GM21447 (cell line): ENCODE results near the gene SEMG2.

Source experiments
- ATAC-seq: cut with Tn5 transposase; IDR thresholded peaks from one replicate; pipeline ENCODE4 v1.9.1; 2021; ENCODE audit not compliant: unreplicated experiment

SEMG2 gene

GRCh38 chr20:45229264-45230056, 8.3 kb downstream of the SEMG2 start:
- ATAC-seq, result no peak

- no peak for ATAC-seq
These were observed 9.5 kb downstream of the SEMG2 start for GRCh38 chr20:45230631-45231030.

GRCh38 chr20:45235995-45236394, 14.8 kb downstream of the SEMG2 start:
- ATAC-seq, result no peak

DNA sequence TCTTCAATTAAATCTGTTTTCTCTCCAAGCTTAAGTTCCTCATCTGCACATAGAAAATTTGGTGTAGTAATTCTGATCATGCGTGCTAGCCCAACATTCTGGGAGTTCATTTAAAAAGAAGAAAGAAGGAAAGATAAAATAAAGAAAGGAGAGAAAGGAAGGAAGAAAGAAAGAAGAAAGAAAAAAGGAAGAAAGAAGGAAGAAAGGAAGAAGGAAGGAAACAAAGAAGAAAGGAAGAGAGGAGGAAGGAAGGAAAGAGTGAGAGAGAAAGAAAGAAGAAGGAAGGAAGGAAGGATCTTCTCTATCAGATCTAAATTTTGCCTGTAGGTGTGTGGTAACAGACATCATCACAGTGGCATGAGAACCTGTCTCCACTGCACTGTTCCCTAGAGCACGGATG, 17.0 kb downstream of the SEMG2 start:
- no peak for ATAC-seq

- no peak for ATAC-seq
These were observed 24.9 kb downstream of the SEMG2 start for GRCh38 chr20:45246109-45246508.

- ATAC-seq, result no peak
These were observed 26.7 kb downstream of the SEMG2 start for GRCh38 chr20:45247865-45248264.

DNA sequence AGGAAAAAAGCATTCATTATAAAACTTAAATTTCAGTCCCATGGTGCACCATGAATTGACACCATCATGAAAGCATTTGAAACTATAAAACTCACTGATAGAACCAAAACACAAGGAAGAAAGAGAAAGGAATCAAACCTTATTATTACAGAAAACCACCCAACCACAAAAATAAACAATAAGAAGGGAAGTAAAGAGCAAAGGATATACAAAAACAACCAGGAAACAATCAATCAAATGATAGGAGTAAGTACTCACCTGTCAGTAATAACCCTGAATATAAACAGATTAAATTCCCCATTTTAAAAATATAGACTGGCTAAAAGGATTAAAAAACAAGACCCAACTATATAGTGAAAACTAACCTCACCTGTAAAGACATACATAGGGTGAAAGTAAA, 27.4 kb downstream of the SEMG2 start:
- no peak for ATAC-seq

DNA sequence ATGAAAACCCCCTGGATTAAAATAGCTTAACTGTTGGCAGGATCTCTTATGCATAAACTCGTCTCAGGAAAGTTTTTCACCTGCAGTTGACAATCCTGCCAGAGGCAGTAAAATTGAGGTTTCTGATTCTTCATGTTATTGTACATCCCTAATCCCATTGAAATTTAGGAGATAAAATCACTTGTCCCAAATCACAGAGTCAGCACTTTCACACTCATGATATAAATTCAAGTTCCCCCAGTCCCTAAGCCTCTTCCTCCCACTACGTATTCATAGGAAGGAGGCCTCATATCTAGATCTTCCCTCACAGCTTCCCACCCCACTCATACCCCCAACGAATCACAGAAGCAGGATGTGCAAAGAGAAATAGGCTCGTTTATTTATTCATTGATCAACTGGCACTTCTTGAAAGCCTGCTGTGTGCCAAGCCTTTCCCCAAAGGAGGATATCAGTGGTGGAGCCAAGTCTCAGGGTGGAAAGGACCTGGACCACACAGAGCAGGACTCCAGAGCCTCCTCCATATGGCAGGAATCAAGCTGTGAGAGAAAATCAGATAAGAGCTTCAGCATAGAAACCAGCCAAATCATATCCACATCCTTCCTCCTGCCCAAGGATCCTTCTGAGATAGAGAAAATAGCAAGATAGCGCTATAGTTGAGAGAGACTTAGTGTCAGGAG, 30.8 kb downstream of the SEMG2 start:
- ATAC-seq, result no peak

DNA sequence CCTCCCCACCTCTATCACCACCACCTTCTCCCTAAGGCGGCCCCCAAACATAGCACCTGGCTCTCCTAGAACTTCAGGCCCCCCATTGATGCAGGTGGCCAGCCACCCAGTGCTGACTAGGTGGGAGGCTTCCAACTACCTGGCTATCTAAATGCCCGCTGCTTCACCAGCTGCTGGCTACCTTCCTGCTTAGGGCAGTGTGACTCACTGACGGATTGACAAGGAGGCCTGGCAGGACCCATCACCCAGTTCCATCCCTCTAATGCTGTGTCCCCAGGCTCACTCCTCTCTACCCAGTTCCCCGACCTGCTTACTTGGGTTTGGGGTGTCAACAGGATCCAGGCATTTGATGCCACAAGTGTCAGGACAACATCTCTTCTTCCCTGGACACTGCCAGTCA, 32.1 kb downstream of the SEMG2 start:
- no peak for ATAC-seq

- no peak for ATAC-seq
These were observed 33.5 kb downstream of the SEMG2 start, which contains the start of gene SLPI for GRCh38 chr20:45254383-45255262. TSS of gene SLPI (minus strand) at chr20:45254564. CDS start at chr20:45254543, 21 bp downstream.

DNA sequence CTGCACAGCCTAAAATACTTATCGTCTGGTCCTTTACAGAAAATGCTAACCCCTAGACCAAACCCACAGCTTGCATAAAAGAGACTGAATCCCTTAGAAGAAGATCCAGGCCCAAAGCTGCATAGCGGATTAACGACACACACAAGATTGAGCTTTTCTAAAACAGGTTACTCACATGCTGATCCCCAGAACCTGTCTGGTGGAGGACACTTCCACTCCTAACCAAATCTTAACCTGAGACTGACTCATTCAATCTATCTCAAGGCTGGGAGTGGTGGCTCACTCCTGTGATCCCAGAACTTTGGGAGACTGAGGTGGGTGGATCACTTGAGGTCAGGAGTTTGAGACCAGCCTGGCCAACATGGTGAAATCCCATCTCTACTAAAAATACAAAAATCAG, 36.0 kb downstream of the SEMG2 start:
- no peak for ATAC-seq

DNA sequence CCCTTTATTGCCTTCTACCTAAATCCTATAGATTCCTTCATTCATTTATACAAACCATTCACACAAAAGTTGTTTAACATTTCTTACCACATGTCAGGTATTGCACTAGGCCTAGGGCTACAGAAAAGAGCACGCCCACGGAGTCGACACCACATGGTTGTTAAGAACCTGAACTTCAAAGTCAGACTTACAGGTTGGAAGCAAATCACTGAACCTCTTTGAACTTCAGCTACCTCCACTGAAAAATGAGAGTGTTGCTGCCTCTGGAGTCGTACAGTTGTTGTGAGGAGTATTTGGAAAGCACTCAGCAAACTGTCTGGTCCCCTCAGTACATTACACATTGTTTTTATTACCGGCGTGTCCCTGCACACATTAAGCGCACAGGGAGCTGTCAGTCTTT, 36.5 kb downstream of the SEMG2 start:
- no peak for ATAC-seq

DNA sequence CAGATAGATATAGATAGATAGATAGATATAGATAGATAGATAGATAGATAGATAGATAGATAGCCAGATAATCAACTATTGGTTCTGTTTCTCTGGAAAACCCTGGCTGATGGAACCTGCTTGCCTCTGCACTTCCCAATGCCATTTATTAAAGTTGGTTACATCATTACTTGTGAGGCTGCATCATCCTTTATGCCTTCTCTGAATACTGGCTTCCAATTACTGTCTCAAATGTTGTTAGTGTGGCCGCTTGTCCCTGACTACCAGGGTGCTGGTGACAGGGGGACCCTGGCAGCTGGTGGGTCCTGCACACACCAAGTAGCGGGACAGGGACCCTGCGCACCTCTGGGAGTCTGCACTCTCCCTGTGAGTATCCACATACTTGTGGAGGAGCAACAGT, 37.1 kb downstream of the SEMG2 start:
- no peak for ATAC-seq

- no peak for ATAC-seq
These were observed 37.5 kb downstream of the SEMG2 start for GRCh38 chr20:45258664-45259063.

- ATAC-seq, result no peak
These were observed 42.5 kb downstream of the SEMG2 start for GRCh38 chr20:45263556-45264266.

- no peak for ATAC-seq
These were observed 45.8 kb downstream of the SEMG2 start for GRCh38 chr20:45266977-45267376.

DNA sequence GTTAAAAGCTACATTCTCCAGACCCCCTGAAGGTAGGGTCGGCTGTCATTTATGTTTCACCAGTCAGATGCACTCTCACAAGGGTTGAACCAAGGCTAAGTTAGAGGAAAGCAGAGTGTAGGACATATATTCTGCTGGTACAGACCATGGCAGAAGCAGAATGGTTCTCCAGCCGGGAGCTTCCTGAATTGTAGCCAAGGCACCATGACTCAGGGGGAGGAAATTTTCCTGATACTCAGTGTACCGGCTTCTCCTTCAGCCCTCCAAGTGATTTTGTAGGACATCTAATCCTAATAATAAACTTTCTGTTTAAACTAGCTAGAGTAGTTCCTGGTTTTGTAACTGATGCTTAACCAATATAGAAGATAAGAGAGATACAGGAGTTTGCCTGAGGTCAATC, 47.4 kb downstream of the SEMG2 start:
- ATAC-seq, result no peak

DNA sequence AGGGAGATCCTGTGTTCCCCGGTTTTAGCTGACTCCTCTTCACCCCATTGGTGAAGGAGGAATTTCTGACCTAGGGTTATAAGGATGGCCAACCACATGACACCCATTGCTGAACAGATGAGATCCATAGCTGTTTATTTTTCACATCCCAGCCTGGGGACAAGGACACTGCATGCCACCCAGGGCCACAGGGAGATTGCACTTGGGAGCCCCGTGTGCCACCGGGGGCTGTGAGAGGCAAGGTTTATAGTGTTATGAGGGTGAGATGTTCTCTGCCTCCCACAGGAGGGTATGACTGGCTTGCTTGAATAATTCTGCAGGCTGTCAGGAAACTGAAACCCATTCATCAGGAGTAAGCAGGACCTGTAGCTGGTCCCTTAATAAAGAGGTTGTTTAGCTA, 47.9 kb downstream of the SEMG2 start:
- ATAC-seq, result no peak

- ATAC-seq, result no peak
These were observed 48.6 kb downstream of the SEMG2 start for GRCh38 chr20:45269754-45270270.
